Gastrocnemius medialis (tissue), 4 donors: ENCODE results near the gene MMP11.

Experiments
- CTCF ChIP-seq, 5 experiments: fragments of 450-650 bp in 3 of 5; fragments of 200-600 bp in 2 of 5; sonication (generic) in 2 of 5; IDR thresholded peaks in 4 of 5; conservative IDR thresholded peaks in 1 of 5; 1 replicate in 4 of 5; 2 replicates in 1 of 5; pipeline ENCODE4 v1.5.1; 2016 to 2019; ENCODE audit warnings: antibody characterized with exemption in 5 of 5, mild to moderate bottlenecking in 3 of 5, moderate library complexity in 3 of 5
- POLR2A ChIP-seq, 2 donors: fragments of 450-650 bp; IDR thresholded peaks; one replicate each; pipeline ENCODE4 v1.6.1; 2017; ENCODE audit warnings: antibody characterized with exemption in 2 of 2, mild to moderate bottlenecking in 2 of 2, moderate library complexity in 2 of 2

DNA sequence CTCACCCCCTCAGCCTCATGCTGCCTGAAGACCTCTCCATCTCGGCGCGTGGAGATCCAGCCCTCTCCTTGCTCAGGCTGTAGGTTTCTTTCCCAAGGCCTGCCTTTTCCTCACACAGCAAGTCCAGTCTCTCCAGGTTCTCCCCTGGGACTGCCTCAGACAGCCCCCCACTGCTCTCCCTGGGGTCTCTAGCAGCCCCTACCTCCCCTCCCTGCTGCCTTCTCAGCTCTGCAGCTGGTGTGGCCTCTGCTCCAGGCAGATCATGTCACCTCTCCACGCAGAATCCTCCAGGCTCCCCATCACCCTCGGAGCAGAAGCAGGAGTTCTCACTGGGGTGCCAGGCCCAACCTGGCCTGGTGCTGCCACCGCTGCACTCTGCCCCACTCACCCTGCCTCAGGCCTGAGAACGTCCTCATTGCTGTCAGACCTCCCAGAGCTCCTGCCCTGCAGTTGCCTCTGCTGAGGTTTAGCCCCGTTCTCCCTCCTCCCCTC is 29.3 kb downstream of the MMP11 start:
- TF ChIP-seq CTCF (IDR thresholded peaks at IDR 0.05 in 4 of 5, conservative IDR thresholded peaks at IDR 0.05 in 1 of 5): no peak
- TF ChIP-seq POLR2A (IDR thresholded peaks at IDR 0.05): no peak
